Thoracic aorta (tissue), 2 donors: Measurements from ENCODE around the gene GAST. TPM values are rescaled to one million over a fixed set of nuclear protein-coding genes. Genes with fewer than 3 reads are reported as not detected.

Source experiments
- ATAC-seq: fragments of 150-250 bp; one replicate; pipeline ENCODE4 v1.8.0; 2017; ENCODE audit warnings: low read depth; ENCODE audit not compliant: insufficient number of reproducible peaks, low FRiP score
- DNase-seq: peaks from one replicate; pipeline ENCODE4 v3.0.0-alpha.2; 2020; ENCODE audit warnings: low spot score
- H3K27ac ChIP-seq, 2 donors: fragments of 200-600 bp; sonication (generic); 1 replicate in 1 of 2; 2 replicates in 1 of 2; pipeline ENCODE4 v1.5.1; 2016; ENCODE audit warnings: mild to moderate bottlenecking in 2 of 2, moderate library complexity in 2 of 2
- H3K27me3 ChIP-seq: fragments of 200-600 bp; sonication (generic); replicated peaks from 2 replicates; pipeline ENCODE4 v1.6.0; 2016; ENCODE audit warnings: mild to moderate bottlenecking; ENCODE audit not compliant: insufficient read depth
- H3K36me3 ChIP-seq: fragments of 200-600 bp; sonication (generic); one replicate; pipeline ENCODE4 v1.5.1; 2016
- H3K4me1 ChIP-seq, 2 donors: fragments of 200-600 bp; sonication (generic); 1 replicate in 1 of 2; 2 replicates in 1 of 2; pipeline versions ENCODE4 v1.5.1 to v1.6.0; 2016; ENCODE audit warnings: low read depth in 2 of 2, mild to moderate bottlenecking in 1 of 2; ENCODE audit not compliant: control insufficient read depth in 1 of 2
- H3K4me3 ChIP-seq: fragments of 200-600 bp; sonication (generic); 2 replicates; pipeline ENCODE4 v1.5.1; 2016; ENCODE audit warnings: mild to moderate bottlenecking
- H3K9me3 ChIP-seq: fragments of 200-600 bp; sonication (generic); 2 replicates; pipeline ENCODE4 v1.5.1; 2016
- CTCF ChIP-seq: fragments of 200-600 bp; sonication (generic); IDR thresholded peaks from one replicate; pipeline ENCODE4 v1.5.1; 2019; ENCODE audit warnings: antibody characterized with exemption
- total RNA-seq, 2 donors: library from RNA; depleted of rRNA; stranded (reverse); fragments of >200 nt; gene quantifications; one replicate each; pipeline versions ENCODE4 v1.1.0 to v1.2.3, GENCODE V29; 2016

Gene GAST
- total RNA-seq, 2 donors from 2014 or later = not detected

GRCh38 chr17:41737680-41738023, 25.5 kb downstream of the GAST start:
- no peak overlapping the region for H3K4me3 ChIP-seq
- no peak for TF ChIP-seq CTCF
- ATAC-seq (no peak), DNase-seq (no peak)
- no peaks in the 10 kb centered on the region for H3K9me3 ChIP-seq
- no peak overlapping the region for H3K27ac ChIP-seq
- H3K4me1 ChIP-seq = peaks cover 13 to 20% of the 10 kb centered on the region in 2 donors
- H3K27me3 ChIP-seq = peaks cover 10% of the 10 kb centered on the region
- H3K36me3 ChIP-seq = no peaks in the 10 kb centered on the region

GRCh38 chr17:41738077-41738800, 26.1 kb downstream of the GAST start:
- peak; percentile 70 for ATAC-seq
- H3K27me3 ChIP-seq = peaks cover 10% of the 10 kb centered on the region

GRCh38 chr17:41738801-41739112, 26.6 kb downstream of the GAST start:
- no peak for TF ChIP-seq CTCF
- no peaks in the 10 kb centered on the region for H3K36me3 ChIP-seq
- H3K27ac ChIP-seq = no peak overlapping the region
- no peaks in the 10 kb centered on the region for H3K9me3 ChIP-seq
- H3K4me1 ChIP-seq = peaks cover 11 to 19% of the 10 kb centered on the region in 2 donors
- H3K27me3 ChIP-seq = peaks cover 10% of the 10 kb centered on the region
- no peak for ATAC-seq
- DNase-seq = no peak
- no peak overlapping the region for H3K4me3 ChIP-seq

More at GRCh38 chr17:41738077-41738800, 26.1 kb downstream of the GAST start:
- peak; percentile 22 for DNase-seq
- Histone ChIP-seq H3K4me1 (peaks cover 13 to 20% of the 10 kb centered on the region in 2 donors), H3K4me3 (no peak overlapping the region), H3K27ac (no peak overlapping the region), H3K36me3 (no peaks in the 10 kb centered on the region), H3K9me3 (no peaks in the 10 kb centered on the region)
- TF ChIP-seq CTCF = peak; percentile 99

GRCh38 chr17:41739661-41740352, 27.7 kb downstream of the GAST start:
- ATAC-seq (no peak), DNase-seq (no peak)
- Histone ChIP-seq H3K27ac (no peak overlapping the region), H3K4me3 (no peak overlapping the region), H3K9me3 (no peaks in the 10 kb centered on the region), H3K36me3 (no peaks in the 10 kb centered on the region), H3K4me1 (peaks cover under 1 to 8% of the 10 kb centered on the region in 2 donors), H3K27me3 (peaks cover 10% of the 10 kb centered on the region)
- no peak for TF ChIP-seq CTCF

- Histone ChIP-seq H3K9me3 (no peaks in the 10 kb centered on the region), H3K27ac (no peak overlapping the region), H3K4me3 (no peak overlapping the region), H3K4me1 (peaks cover 0 to 4% of the 10 kb centered on the region in 2 donors), H3K27me3 (peaks cover 10% of the 10 kb centered on the region), H3K36me3 (no peaks in the 10 kb centered on the region)
- no peak for ATAC-seq
- no peak for TF ChIP-seq CTCF
- no peak for DNase-seq
These were observed 28.4 kb downstream of the GAST start for GRCh38 chr17:41740506-41740905.
